Endothelial cell (in vitro differentiated cells): ENCODE measurements around the gene CLPTM1L. TPM values are rescaled to one million over a fixed set of nuclear protein-coding genes. Genes with fewer than 3 reads are reported as not detected.

ENCODE experiments used
- DNase-seq: peaks from one replicate; pipeline ENCODE4 v3.0.0; 2021; ENCODE audit warnings: low spot score
- H3K27ac Mint-ChIP-seq: one replicate; pipeline ENCODE4 v1.8.0; 2021; ENCODE audit warnings: mixed read lengths, inconsistent platforms; ENCODE audit not compliant: unreplicated experiment
- H3K27me3 Mint-ChIP-seq: one replicate; pipeline ENCODE4 v1.8.0; 2021; ENCODE audit warnings: mild to moderate bottlenecking, moderate library complexity, mixed read lengths, inconsistent platforms; ENCODE audit not compliant: unreplicated experiment
- H3K36me3 Mint-ChIP-seq: one replicate; pipeline ENCODE4 v1.8.0; 2021; ENCODE audit warnings: mild to moderate bottlenecking, low read depth, mixed read lengths, inconsistent platforms; ENCODE audit not compliant: unreplicated experiment
- H3K4me1 Mint-ChIP-seq: one replicate; pipeline ENCODE4 v1.8.0; 2021; ENCODE audit warnings: mild to moderate bottlenecking, mixed read lengths, inconsistent platforms; ENCODE audit not compliant: unreplicated experiment
- H3K4me3 Mint-ChIP-seq: one replicate; pipeline ENCODE4 v1.8.0; 2021; ENCODE audit warnings: mild to moderate bottlenecking, mixed read lengths, inconsistent platforms; ENCODE audit not compliant: unreplicated experiment
- H3K9me3 Mint-ChIP-seq: one replicate; pipeline ENCODE4 v1.8.0; 2021; ENCODE audit warnings: mixed read lengths, inconsistent platforms; ENCODE audit not compliant: unreplicated experiment
- CTCF ChIP-seq: fragments of 200-600 bp; sonication (generic); IDR thresholded peaks from one replicate; pipeline ENCODE4 v1.5.0; 2021; ENCODE audit warnings: antibody characterized with exemption; ENCODE audit not compliant: unreplicated experiment
- total RNA-seq: library from RNA; stranded (reverse); fragmentation: NEBNext Ultra II Directional; extraction: Animal tissue kit (Norgen Biotek cat#: 25700); gene quantifications from one replicate; pipeline ENCODE4 v1.2.1, GENCODE V29; 2021; ENCODE audit not compliant: unreplicated experiment

CLPTM1L gene
- total RNA-seq, 1 donor from 2014 or later: 86.6 TPM

- no peaks in the 10 kb centered on the region for H3K4me1 Mint-ChIP-seq
- H3K27ac Mint-ChIP-seq: no peak overlapping the region
- no peak for TF ChIP-seq CTCF
- peaks cover 2% of the 10 kb centered on the region for H3K27me3 Mint-ChIP-seq
- H3K36me3 Mint-ChIP-seq: no peaks in the 10 kb centered on the region
- no peak overlapping the region for H3K4me3 Mint-ChIP-seq
- DNase-seq: no peak
- H3K9me3 Mint-ChIP-seq: no peaks in the 10 kb centered on the region
Observed at GRCh38 chr5:1356873-1357787, 12.2 kb upstream of the CLPTM1L start.

GRCh38 chr5:1354576-1354975 is 9.7 kb upstream of the CLPTM1L start:
- H3K27ac Mint-ChIP-seq: no peak overlapping the region
- H3K27me3 Mint-ChIP-seq: peaks cover 2% of the 10 kb centered on the region
- H3K4me1 Mint-ChIP-seq: no peaks in the 10 kb centered on the region
- no peak overlapping the region for H3K4me3 Mint-ChIP-seq
- H3K36me3 Mint-ChIP-seq: no peaks in the 10 kb centered on the region
- DNase-seq: no peak
- TF ChIP-seq CTCF: no peak
- no peaks in the 10 kb centered on the region for H3K9me3 Mint-ChIP-seq

GRCh38 chr5:1352231-1353219 is 7.6 kb upstream of the CLPTM1L start:
- no peak for TF ChIP-seq CTCF
- Mint-ChIP-seq H3K36me3 (no peaks in the 10 kb centered on the region), H3K9me3 (no peaks in the 10 kb centered on the region), H3K4me3 (no peak overlapping the region), H3K4me1 (peaks cover 3% of the 10 kb centered on the region), H3K27me3 (peaks cover 2% of the 10 kb centered on the region), H3K27ac (no peak overlapping the region)
- DNase-seq: no peak

- no peaks in the 10 kb centered on the region for H3K9me3 Mint-ChIP-seq
- no peaks in the 10 kb centered on the region for H3K36me3 Mint-ChIP-seq
- H3K4me3 Mint-ChIP-seq: no peak overlapping the region
- H3K27ac Mint-ChIP-seq: no peak overlapping the region
- TF ChIP-seq CTCF: no peak
- DNase-seq: no peak
- H3K27me3 Mint-ChIP-seq: peaks cover 3% of the 10 kb centered on the region
- H3K4me1 Mint-ChIP-seq: peaks cover 10% of the 10 kb centered on the region
Observed at GRCh38 chr5:1351156-1351555, 6.3 kb upstream of the CLPTM1L start.
